Ascending aorta (tissue), 2 donors: ENCODE measurements around the gene FCAMR. TPM values are rescaled to one million over a fixed set of nuclear protein-coding genes. Genes with fewer than 3 reads are reported as not detected.

ENCODE experiments used
- DNase-seq, 2 donors: peaks; one replicate each; pipeline ENCODE4 v3.0.0-alpha.2; 2019; ENCODE audit warnings: low spot score in 2 of 2
- H3K27ac ChIP-seq, 2 donors: fragments of 200-600 bp; sonication (generic); one replicate each; pipeline ENCODE4 v1.5.1; 2016 to 2017; ENCODE audit warnings: mild to moderate bottlenecking in 1 of 2
- H3K27me3 ChIP-seq: fragments of 200-600 bp; sonication (generic); one replicate; pipeline ENCODE4 v1.5.1; 2017
- H3K36me3 ChIP-seq, 2 donors: fragments of 200-600 bp; sonication (generic); one replicate each; pipeline ENCODE4 v1.5.1; 2016
- H3K4me1 ChIP-seq, 2 donors: fragments of 200-600 bp; sonication (generic); one replicate each; pipeline ENCODE4 v1.5.1; 2016 to 2017; ENCODE audit warnings: mild to moderate bottlenecking in 1 of 2
- H3K4me3 ChIP-seq, 2 donors: fragments of 200-600 bp; sonication (generic); one replicate each; pipeline ENCODE4 v1.5.1; 2016 to 2017; ENCODE audit warnings: mild to moderate bottlenecking in 1 of 2
- H3K9me3 ChIP-seq, 2 donors: fragments of 200-600 bp; sonication (generic); one replicate each; pipeline ENCODE4 v1.5.1; 2016
- intact Hi-C: fragments of 100-400 bp; cut with DNase I; formaldehyde crosslinking; loops from one replicate; pipeline ENCODE4 v1.15.1; 2023
- total RNA-seq: library from RNA; depleted of rRNA; stranded (reverse); fragments of >200 nt; gene quantifications from one replicate; pipeline ENCODE4 v1.1.0, GENCODE V29; 2016
- TF ChIP-seq, protein P1 (sequence below), 3 experiments: fragments of 200-600 bp in 2 of 3; fragments of 450-650 bp in 1 of 3; sonication (generic) in 2 of 3; IDR thresholded peaks; one replicate each; pipeline ENCODE4 v1.5.1; 2016 to 2019; ENCODE audit warnings: antibody characterized with exemption in 3 of 3, mild to moderate bottlenecking in 1 of 3, moderate library complexity in 1 of 3

The FCAMR gene
- total RNA-seq, 1 donor from 2014 or later, result not detected

DNA sequence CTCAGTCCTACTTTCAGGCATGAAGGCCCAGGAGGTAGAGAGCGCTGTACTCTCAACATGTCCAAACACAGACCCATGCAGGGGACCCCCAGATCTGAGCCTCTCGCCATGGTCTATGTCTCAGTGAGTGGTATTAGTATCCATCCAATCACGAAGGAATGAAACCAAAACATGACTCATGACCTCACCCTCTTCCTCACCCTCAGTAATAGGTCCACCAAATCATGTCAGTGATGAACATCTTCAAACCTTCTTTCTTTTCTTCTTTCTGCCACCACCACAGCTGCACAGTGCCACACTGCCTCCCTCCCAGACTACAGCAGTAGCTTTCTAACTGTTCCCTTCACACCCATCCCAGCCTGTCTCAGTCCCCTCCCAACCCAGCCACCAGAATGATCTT is 45.5 kb upstream of the FCAMR start:
- Histone ChIP-seq H3K36me3 (no peaks in the 10 kb centered on the region), H3K9me3 (no peaks in the 10 kb centered on the region), H3K27me3 (no peaks in the 10 kb centered on the region), H3K4me3 (no peak overlapping the region), H3K27ac (no peak overlapping the region), H3K4me1 (no peaks in the 10 kb centered on the region)
- intact Hi-C loops, result no loop called here
- DNase-seq, result no peak
- TF ChIP-seq, protein P1, sequence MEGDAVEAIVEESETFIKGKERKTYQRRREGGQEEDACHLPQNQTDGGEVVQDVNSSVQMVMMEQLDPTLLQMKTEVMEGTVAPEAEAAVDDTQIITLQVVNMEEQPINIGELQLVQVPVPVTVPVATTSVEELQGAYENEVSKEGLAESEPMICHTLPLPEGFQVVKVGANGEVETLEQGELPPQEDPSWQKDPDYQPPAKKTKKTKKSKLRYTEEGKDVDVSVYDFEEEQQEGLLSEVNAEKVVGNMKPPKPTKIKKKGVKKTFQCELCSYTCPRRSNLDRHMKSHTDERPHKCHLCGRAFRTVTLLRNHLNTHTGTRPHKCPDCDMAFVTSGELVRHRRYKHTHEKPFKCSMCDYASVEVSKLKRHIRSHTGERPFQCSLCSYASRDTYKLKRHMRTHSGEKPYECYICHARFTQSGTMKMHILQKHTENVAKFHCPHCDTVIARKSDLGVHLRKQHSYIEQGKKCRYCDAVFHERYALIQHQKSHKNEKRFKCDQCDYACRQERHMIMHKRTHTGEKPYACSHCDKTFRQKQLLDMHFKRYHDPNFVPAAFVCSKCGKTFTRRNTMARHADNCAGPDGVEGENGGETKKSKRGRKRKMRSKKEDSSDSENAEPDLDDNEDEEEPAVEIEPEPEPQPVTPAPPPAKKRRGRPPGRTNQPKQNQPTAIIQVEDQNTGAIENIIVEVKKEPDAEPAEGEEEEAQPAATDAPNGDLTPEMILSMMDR (IDR thresholded peaks at IDR 0.05), result no peak

DNA sequence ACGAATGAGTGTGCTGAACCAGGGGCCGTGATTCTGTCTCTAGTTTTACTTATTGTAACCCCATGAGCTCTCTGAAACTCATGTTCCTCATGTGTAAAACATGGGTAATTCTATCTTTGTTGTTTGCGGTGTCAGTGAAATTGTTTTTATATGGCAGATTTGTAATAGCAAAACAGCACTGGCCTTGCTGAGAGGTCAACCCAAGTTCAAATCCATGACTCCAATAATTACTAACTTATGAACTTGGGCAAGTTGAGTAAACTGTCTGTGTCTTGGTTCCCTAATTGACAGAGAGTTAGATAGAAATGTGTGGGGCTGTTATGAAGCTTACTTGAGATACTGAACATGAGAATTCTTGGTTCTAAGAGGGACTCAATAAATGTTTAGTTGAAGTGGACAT is 44.5 kb upstream of the FCAMR start:
- no peaks in the 10 kb centered on the region for H3K27me3 ChIP-seq
- H3K9me3 ChIP-seq, result no peaks in the 10 kb centered on the region
- TF ChIP-seq, protein P1 (IDR thresholded peaks at IDR 0.05), result no peak
- H3K27ac ChIP-seq, result no peak overlapping the region
- no peaks in the 10 kb centered on the region for H3K4me1 ChIP-seq
- H3K36me3 ChIP-seq, result no peaks in the 10 kb centered on the region
- no peak for DNase-seq
- H3K4me3 ChIP-seq, result no peak overlapping the region
- intact Hi-C loops, result no loop called here

DNA sequence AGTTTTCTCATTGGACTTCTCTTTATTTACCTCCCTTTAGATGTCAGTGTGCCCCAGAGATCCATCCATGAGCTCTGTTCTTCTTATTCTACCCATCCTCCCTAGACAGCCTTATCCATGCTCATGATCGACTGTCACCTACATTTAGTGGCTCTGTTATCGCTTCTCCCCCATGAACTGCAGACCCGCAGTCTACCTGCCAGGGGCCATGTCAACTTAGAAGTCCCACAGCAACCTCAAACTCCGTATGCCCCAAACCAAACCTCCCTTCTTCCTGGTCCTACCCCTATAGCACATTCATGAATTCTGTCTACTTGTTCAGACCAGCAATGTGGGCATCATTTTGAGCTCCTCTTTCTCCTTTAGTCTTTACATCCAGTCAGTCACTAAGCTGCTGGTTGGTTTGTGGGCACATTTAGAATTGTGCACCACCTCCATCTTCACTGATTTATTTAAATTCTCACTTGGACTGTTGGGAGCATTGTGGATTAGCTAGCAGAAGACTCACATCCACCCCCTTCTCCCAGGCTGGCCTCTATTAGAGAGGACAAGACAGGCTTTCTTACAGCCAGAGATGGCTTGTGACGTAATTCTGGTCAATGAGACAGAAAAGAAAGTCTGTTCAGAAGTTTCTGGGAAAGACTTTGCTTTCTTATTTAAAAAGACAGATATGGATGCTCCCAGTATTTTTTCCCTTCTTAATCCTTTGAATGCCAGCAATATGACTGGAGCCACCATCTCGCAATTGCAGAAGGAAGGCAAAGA is 43.2 kb upstream of the FCAMR start:
- no peaks in the 10 kb centered on the region for H3K9me3 ChIP-seq
- intact Hi-C loops, result no loop called here
- no peaks in the 10 kb centered on the region for H3K4me1 ChIP-seq
- no peaks in the 10 kb centered on the region for H3K36me3 ChIP-seq
- H3K27me3 ChIP-seq, result no peaks in the 10 kb centered on the region
- no peak for DNase-seq
- no peak overlapping the region for H3K27ac ChIP-seq
- TF ChIP-seq, protein P1 (IDR thresholded peaks at IDR 0.05), result no peak
- no peak overlapping the region for H3K4me3 ChIP-seq

DNA sequence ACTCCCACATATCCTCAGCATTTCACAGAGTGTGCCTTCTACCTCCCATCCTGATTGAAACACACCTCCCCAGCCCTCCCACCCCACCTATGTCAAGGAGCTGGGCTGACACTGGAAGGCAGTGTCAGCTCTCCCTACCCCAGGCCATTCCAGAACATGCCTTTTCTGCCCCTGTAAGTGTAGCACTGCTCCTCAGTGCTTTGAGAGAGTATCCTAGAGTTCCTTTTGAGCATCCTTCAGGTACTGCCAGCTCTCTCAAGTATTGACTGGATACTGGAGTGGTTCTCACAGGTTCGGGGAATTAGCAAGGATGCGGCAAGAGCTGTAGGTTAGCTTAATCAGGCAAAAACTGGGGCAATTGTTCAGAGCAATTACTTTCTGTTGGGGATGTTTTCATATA is 40.5 kb upstream of the FCAMR start:
- no peak for DNase-seq
- no peaks in the 10 kb centered on the region for H3K9me3 ChIP-seq
- no peak overlapping the region for H3K27ac ChIP-seq
- no peak overlapping the region for H3K4me3 ChIP-seq
- TF ChIP-seq, protein P1 (IDR thresholded peaks at IDR 0.05), result no peak
- H3K36me3 ChIP-seq, result no peaks in the 10 kb centered on the region
- intact Hi-C loops, result no loop called here
- no peaks in the 10 kb centered on the region for H3K4me1 ChIP-seq
- no peaks in the 10 kb centered on the region for H3K27me3 ChIP-seq

DNA sequence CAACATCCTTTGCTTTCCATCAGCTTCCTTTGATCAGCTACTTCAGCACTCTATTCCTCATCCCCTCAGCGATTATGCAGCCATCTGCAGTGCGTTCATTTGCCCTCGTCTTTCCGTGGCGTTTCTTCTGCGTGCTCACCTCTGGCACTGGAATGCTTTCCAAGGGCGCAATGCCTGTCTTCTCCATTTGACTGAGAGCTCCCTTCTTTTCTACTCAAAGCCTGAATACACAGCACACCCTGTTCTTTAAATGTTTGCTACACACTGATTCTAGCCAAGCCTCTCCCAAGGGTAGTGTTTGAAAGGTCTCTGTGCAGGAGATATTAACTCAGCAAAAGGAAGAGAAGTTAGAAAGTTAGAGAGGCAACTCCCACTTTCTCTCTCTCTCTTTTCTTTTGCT is 39.7 kb upstream of the FCAMR start:
- TF ChIP-seq, protein P1 (IDR thresholded peaks at IDR 0.05), result no peak
- Histone ChIP-seq H3K4me1 (no peaks in the 10 kb centered on the region), H3K27me3 (no peaks in the 10 kb centered on the region), H3K36me3 (no peaks in the 10 kb centered on the region), H3K27ac (no peak overlapping the region), H3K4me3 (no peak overlapping the region), H3K9me3 (no peaks in the 10 kb centered on the region)
- intact Hi-C loops, result no loop called here
- no peak for DNase-seq
